Measurements from ENCODE around the gene PTGIS.

PTGIS gene

DNA sequence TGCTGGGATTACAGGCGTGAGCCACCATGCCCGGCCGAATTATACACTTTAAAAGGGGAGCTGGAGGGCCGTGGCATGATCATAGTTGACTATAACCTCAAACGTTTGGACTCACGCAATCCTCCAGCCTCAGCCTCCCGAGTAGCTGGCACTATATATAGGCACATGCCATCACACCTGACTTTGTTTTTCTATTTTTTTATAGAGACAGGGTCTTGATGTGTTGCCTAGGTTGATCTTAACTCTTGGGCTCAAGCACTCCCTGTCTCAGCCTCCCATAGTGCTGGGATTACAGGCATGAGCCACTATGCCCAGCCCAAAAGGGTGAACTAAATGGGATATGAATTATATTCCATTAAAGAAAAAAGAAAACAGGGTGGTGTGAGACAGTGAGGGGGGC lies 7.8 kb downstream of the PTGIS start:
- DNase-seq (ENCODE audit: low read depth in 2 of 2): no peak

DNA sequence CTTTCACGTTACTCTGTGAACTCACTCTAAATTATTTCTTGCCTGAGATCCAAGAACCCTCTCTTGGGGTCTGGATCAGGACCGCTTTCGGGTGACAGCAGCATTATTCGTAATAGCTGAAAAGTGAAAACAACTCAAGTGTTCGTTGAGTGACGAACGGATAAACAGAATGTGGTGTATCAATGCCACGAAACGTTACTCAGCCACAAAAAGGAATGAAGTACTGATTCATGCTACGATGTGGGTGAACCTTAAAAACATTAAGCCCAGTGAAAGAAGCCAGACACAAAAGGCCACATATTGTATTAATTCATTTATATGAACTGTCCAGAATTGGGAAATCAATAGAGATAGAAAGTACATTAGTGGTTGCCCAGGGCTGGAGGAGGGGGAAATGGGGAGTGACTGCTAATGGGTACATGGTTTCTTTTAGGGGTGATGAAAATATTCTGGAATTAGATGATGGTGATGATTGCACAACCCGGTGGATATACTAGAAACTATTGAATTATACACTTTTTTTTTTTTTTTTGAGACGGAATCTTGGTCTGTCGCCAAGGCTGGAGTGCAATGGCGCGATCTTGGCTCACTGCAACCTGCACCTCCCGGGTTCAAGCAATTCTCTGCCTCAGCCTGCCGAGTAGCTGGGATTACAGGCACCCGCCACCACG lies 8.4 kb downstream of the PTGIS start:
- no peak for DNase-seq (ENCODE audit: low read depth in 2 of 2)

DNA sequence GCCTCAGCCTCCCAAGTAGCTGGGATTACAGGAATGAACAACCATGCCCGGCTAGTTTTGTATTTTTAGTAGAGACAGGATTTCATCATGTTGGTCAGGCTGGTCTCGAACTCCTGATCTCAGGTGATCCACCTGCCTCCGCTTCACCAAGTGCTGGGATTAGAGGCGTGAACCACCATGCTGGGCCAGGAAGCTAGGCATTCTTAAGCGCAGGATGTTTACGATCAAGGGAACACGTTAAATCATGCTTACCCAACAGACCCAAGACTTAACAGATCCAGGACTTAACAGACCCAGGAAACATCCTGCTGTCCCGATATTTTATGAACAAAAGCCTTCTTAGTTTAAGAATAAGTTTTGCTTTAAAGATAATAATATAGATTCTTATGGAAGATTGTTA lies 9.1 kb downstream of the PTGIS start:
- DNase-seq (ENCODE audit: low read depth in 2 of 2): no peak

DNA sequence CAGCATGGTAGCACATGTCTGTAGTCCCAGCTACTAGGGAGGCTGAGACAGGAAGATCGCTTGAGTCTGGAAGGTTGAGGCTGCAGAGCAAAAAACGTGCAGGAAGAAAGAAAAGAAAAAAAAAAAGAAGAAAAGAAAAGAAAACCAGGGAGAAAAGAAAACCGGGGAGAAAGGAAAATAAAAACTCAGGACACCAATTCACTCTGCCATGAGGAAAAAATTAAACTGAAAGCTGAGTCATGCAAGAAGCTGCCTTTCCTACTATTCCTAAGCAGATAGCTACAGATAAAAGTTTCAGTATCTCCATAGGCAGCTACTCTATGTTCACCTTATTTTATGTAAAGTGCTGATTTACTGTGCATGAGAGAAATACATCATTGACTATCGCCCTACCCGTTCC lies 10.5 kb downstream of the PTGIS start:
- no peak for DNase-seq (ENCODE audit: low read depth in 2 of 2)

DNA sequence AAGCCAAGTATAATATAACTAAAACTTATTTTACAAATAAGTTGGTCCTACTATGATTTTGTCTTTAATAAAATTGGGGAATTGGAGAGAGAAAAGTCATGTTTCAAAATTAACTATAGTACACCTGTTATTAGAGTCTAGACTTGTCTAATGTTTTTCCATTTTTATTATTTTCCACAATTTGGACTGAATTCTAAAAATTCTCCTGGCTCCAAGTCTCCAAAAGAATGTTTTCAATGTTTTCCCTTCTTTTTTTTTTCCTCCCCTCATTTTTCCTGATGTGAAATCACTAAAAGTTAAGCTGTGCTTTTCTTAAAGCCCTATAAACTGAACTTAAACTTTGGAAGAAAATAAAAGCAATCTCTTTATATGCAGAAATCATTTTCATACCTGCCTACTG lies 11.3 kb downstream of the PTGIS start:
- no peak for DNase-seq (ENCODE audit: low read depth in 2 of 2)

DNA sequence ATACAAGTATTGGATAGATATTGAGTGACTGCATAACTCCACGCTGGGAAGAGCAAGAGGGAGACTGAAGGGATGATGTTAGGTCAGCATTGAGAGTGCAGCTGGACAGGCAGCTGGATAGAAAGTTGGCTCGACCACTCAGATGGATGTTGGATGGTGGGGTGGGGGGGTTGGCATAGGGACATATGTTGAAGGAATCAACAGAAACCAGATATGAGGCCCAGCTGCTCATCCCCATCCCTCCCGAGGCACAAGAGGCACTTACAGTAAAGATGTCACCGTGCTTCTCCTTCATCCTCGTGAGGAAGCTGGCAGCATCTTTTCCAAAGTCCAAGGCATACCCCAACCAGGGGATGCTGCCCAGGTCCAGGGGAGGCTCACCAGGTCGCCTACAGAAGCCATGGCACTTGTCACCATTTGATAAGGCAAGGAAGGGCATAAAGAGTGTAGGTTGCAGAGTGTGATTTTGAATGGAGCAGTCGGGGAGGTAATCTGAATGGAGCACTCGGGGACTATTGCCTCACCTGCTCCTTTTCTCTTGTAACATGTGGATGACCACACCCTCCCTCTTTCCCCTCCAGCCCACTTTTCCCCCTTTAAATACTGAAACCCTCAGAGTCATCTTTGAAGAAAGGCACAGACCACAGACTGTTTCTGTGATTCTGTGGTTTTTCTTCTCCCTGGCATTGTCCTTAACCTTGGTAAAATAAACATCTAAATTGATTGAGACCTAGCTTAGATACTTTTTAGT lies 18.0 kb downstream of the PTGIS start:
- no peak for DNase-seq (ENCODE audit: low read depth in 2 of 2)

DNA sequence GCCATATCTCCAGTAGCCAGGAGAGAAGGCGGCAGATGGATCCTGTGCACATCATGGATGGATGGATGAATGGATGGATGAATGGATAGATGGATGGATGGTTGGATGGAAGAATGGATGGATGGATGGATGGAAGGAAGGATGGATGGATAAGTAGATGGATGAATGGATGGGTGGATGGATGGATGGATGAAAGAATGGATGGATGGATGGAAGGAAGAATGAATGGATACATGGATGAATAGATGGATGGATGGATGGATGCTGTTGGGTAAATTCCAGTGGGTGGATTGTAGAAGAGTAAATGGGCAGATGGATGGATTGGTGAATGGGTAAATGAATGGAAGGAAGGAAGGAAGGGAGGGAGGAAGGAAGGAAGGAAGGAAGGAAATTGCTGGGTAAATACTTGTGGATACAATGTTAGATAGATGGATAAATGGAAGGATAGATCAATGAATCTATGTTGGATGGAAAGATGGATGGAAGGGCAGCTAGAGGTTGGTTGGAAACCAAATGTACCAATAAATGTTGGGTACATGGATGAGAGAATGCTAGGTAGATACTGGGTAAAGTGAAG lies 19.5 kb downstream of the PTGIS start:
- DNase-seq (ENCODE audit: low read depth in 2 of 2): no peak

DNA sequence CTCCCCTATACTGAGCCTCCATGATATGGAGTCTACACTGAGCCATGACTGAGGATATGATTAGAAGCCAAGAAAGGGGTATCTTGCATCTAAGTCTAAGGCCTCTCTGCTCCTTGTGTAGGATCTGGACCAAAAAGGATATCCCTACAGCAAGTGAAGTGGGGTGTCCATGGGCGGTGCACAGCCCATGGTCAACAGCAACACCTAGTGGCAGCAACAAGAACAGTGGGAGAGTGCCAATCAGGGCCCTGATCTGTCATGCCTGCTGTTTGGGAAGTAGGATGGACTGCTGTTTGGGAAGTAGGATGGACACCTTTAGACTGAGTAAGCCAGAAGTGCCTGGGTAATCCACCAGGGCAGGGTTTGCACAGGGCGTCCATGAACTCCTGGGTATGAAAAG lies 22.4 kb downstream of the PTGIS start:
- no peak for DNase-seq (ENCODE audit: low read depth in 2 of 2)

DNA sequence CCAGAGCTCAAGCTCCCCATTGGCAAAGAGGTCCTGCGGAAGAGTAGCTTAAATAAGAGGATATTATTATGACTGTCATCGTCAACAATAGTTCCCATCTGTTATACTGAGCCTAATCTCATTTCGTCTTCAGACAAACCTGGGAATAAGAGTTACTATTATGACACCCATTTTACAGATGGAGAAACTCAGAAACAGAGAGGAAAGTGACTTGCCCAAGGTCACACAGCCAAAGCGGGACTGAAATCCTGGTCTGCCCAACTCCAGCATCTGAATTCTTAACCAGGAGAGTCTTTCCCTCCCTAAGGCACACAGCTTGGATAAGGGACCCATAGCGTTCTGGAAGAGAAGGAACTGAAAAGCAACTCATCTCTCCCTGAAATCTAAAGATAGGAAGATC lies 23.4 kb downstream of the PTGIS start:
- no peak for DNase-seq (ENCODE audit: low read depth in 2 of 2)

DNA sequence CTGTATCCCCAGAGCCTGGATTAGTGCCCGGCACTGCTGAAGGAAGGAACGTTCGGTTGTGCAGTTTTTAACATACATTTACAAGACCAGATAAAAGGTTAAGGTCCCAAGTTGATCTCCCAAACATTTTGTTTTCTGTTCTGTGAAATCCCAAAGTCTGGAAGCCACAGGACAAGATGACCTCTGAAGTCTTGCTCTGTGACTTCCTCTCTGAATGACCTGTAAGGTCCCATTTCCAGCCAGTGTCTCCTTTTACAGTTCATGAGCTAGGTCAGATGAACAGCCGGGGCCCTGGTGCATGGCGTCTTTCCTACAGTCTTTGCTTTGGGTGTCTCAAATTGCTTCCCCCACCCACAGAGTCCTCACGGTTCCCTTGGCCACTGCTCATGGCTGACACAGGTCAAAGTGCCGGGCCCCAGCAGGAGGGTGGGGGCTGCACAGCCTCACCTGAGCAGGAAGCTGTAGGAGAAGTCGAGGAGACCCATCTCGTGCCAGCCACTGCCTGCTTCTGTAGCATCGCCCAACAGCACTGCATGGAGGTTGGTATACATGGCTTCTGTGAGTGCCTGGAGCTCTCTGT lies 24.0 kb downstream of the PTGIS start:
- no peak for DNase-seq (ENCODE audit: low read depth in 2 of 2)

DNA sequence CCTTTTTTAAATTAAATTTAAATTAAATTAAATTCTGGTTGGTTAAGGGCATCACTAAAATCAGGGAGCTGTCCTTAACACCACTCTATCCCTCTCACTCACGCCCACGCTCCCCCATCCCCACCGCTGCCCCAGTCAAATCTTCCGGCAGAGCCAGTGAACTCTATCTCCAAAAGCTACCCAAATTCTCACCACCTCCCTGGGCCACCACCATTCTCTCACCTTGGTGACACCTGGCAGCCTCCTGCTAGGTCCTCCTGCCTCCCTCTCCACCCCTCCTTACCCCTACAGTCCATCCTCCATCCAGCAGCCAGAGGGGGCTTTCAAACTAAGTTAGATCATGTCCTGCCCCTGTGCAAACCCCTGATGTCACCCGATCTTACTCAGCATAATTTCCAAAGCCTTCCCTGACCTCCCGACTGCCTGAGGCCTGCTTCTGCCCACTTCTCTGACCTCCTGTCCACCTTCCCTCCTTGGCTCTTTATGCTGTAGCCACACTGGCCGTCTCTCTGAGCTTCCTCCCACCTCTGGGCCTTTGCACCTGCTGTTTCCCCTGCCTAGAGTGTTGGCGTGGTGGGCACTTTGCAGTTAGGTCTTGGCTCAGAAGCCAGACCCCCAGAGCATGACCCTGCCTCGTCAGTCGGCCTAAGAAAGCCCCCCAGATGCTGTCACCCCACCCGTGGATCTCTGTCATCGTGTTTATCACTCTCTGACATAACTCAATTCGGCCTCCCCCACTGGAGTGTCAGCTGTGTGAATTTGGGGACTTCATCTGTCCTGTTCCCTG lies 24.7 kb downstream of the PTGIS start:
- DNase-seq (ENCODE audit: low read depth in 2 of 2): no peak

DNA sequence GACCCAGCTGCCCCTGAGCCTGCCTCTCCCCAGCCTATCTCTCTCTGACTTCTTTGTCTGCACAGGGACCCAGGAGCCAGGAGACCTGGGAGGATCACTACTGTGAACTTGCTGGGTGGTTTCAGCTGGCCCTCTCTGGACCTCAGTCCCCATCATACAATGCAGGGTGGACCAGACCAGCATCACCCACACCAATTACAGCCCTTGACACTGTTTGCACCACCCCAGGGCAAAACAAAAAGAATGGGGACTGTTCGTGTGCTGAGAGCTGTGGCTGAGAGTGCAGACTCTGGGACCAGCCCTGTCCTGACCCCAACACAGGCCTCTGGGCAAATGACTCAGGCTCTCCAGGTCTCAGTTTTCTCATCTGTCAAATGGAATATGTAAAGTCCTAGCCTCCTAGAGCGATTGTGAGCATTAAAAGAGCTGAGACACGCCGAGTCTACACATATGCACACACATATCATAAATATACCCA lies 25.4 kb downstream of the PTGIS start:
- no peak for DNase-seq (ENCODE audit: low read depth in 2 of 2)

DNA sequence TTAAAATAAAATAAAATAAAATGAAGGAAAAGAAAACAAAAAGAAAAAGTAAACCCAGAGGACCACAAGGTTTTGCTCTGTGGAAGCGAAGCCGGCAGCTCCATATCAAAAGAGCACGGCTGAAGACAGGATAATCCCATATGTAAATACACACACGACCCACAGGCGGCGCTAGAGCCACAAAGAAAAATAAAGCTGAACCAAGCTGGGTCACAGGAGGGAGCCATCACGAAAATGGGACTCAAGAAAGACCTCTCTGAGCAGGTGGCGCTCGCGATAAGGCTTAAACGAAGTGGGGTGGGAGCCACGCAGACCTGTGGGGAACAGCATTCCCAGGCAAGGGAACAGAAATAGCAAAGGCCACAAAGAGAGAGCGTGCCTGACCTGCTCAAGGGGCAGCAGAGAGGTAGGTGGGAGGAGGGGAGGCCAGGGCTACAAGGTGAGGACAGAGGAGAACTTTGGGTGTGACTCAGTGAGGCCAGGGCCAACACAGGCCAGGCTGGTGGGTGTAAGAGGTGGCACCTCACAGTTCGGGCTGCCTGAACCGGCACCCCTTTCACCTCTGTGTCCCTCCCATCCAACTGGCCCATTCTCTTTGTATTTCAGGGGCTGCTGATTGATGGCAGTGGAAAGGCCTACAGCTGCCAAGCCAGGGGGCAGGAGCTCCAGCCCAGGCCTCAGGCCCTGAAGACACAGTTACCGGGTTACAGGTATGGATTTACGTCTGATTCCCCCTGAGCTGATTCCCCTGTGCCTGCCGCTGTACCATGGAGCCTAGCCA lies 26.0 kb downstream of the PTGIS start:
- peak; percentile 2 to 24 for DNase-seq (ENCODE audit: low read depth in 2 of 2)

DNA sequence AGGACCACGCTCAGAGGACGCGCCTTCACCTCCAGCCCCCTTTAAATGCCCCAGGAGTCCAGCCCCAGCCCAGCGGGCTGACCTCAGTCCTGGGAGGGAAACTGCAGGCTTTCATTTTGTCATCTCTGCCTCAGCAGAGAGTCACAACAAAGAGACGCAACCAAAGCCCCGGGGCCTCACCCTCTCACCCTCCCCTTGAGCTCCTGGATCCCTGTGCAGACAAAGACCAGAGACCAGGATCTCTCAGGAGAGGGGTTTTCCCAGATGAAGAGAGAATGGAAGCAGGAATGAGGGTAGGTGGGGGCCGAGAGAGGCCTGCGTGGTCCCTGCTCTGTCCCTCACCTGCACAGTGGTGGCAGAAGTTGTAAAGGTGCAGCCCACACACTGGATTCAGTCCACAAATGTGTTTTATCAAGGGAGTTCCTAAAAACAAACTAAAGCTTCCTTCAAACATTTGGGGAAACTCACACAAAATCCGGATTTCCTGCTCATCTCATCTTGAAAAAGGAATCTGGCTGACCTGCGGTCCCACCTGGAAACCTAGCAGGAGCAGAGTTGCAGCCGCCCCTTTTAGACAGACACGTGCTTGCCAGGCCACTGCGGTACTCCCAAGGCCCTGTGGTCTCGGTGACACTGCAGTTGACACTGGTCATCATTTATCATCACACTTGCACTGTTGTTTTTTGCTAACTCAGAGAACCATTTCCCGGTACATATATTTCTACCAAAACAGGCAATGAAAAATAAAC lies 27.1 kb downstream of the PTGIS start:
- no peak for DNase-seq (ENCODE audit: low read depth in 2 of 2)

DNA sequence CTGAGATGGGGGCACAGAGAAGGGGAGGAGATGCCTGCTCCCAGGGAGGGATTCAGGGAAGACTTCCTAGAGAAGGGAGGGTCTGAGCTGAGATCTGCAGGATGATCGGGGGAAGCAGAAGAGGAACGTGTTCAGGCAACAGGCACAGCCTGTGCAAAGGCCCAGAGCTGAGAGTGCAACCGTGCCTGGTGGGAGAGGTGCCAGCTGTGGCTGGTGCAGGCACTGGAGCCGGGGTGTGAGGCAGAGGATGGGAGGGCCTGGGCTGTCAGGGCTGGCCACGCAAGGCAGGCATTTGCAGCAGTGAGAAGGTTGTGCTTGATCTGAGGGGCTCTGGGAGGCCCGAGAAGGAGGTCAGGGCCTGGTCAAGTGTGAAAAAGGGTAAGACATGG lies 27.7 kb downstream of the PTGIS start:
- no peak for DNase-seq (ENCODE audit: low read depth in 2 of 2)

DNA sequence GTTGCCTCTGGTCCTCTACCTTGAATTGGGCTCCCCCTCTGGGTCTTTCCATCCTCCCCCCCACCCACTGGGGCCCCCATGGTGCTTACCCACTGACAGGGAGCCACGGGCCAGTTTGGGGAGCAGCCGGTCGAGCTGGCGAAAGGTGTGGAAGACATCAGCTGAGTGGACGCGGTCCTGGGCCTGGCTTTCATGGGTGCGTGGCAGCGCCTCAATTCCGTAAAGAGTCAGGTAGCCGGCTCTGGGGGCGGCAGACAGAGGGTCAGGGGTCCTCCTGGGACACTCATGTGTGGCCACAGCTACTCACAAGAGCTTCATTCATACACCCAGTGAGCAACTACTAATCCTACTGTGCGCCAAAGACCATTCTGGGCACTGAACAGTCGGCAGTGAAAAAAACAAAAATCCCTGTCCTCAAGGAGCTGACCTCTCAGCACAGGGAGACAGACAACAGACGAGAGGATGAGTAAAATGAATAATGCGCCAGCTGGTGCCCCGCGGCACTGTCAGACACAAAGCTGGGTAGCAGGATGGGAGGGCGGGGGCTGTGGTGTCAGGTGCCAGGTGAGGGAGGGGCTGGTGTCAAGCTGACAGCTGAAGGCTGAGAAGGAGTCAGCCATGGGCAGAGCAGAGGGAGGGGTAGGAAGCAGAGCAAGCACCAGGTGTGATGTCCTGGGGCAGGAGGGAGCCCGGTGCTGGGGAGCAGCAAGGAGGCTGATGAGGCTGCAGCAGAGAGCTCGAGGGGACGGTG lies 28.3 kb downstream of the PTGIS start:
- DNase-seq (ENCODE audit: low read depth in 2 of 2): no peak

DNA sequence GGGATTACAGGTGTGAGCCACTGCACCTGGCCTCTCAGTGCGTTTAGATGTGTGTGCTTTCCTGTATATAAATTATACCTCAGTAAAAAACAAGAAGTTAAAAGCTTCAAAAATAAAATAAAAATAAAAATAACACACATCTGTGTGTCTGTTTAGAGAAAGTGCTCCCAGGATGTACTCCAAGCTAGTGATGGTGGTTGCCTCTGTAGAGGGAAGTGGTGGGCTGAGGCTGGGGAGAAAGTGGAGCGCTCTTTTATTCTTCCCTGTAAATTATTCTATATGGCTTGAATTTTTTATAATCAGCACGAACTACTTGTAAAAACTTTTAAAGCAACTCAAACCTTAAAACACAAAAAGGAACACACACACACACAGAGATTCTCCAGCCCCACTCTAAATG lies 29.0 kb downstream of the PTGIS start:
- no peak for DNase-seq (ENCODE audit: low read depth in 2 of 2)

DNA sequence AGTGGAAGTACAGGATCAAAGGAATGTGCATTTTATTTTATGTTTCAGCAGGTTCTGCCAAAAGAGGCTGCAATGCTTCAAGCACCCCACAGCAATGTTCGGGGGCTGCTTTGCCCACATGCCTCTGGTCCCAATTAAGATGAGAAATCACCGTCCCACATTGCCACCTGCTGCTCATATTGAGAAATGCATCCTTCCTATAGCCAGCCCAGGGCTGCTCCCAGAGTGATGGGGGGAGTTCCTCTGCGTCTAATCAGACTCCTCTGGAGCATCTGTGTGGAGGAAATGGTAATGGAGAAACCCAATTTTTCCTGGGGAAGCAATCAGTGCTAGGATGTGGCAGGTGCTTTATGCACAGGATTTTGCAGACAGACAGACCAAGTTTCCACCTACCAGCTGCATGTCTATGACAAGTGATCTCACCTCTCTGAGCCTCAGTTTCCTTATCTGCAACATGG lies 33.7 kb downstream of the PTGIS start:
- DNase-seq (ENCODE audit: low read depth in 2 of 2): peak; percentile 13 to 21

DNA sequence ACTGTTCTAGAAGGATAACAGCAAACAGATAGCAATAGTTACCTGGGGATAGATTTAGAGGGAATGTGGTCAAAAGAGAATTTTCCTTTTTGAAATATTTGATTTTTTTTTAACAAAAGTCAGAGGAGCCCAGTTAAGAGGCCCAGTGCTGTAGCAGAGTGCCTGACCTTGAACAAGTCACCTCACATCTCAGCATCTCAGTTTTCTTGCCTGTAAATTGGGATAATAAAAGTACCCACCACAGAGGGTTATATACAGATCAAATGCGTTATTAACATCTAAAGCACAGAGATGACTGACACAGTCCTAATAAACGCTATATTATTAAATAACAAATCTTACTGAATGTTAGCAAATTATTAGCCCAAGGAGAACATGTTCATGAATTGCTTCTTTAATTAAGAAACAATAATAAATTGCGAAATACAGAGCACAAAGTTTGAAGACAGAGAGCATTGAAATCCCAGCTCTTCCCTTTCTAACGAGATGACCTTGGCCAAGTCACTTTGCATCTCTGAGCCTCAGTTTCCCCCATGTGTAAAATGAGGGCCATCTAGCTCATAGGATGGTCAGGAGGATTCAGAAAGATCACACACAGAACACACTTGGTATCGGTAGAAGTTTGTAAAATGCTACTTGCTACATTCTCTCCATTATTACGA lies 35.5 kb downstream of the PTGIS start:
- DNase-seq (ENCODE audit: low read depth in 2 of 2): no peak

Data from stimulated activated CD8-positive, alpha-beta memory T cell treated with anti-CD3 and anti-CD28 coated beads, Interleukin-7, amount 100 ng/mL, for 1 hour (primary cell).